ENCODE results near the gene SIPA1L3.

Gene SIPA1L3

GRCh38 chr19:38245826-38246498, 339.0 kb downstream of the SIPA1L3 start:
- no peak for DNase-seq (ENCODE audit: low spot score)

- DNase-seq (ENCODE audit: low spot score), result no peak
Measured at GRCh38 chr19:38247126-38247525, 340.1 kb downstream of the SIPA1L3 start.

- DNase-seq (ENCODE audit: low spot score), result no peak
Measured at GRCh38 chr19:38247734-38248268, 340.8 kb downstream of the SIPA1L3 start.

GRCh38 chr19:38248421-38248820, 341.4 kb downstream of the SIPA1L3 start:
- no peak for DNase-seq (ENCODE audit: low spot score)

- no peak for DNase-seq (ENCODE audit: low spot score)
Measured at GRCh38 chr19:38250428-38250820, 343.4 kb downstream of the SIPA1L3 start.

GRCh38 chr19:38250821-38251563, 344.0 kb downstream of the SIPA1L3 start:
- no peak for DNase-seq (ENCODE audit: low spot score)

- no peak for DNase-seq (ENCODE audit: low spot score)
Measured at GRCh38 chr19:38251564-38252051, 344.6 kb downstream of the SIPA1L3 start.

GRCh38 chr19:38252385-38252784, 345.4 kb downstream of the SIPA1L3 start:
- no peak for DNase-seq (ENCODE audit: low spot score)

- DNase-seq (ENCODE audit: low spot score), result no peak
Measured at GRCh38 chr19:38252941-38253691, 346.1 kb downstream of the SIPA1L3 start.

- no peak for DNase-seq (ENCODE audit: low spot score)
Measured at GRCh38 chr19:38253788-38254187, 346.8 kb downstream of the SIPA1L3 start.

GRCh38 chr19:38255383-38256014, 348.5 kb downstream of the SIPA1L3 start:
- no peak for DNase-seq (ENCODE audit: low spot score)
